Thyroid gland (tissue), 4 donors: ENCODE results near the gene HNRNPA0. TPM values are rescaled to one million over a fixed set of nuclear protein-coding genes. Genes with fewer than 3 reads are reported as not detected.
"Not testable (repeated sequence)": the region's sequence is repeated elsewhere in the genome, so short reads cannot be mapped to it uniquely, and the experiment has no call there.

Source experiments
- DNase-seq, 2 donors: peaks; one replicate each; pipeline ENCODE4 v3.0.0-alpha.2; 2019
- H3K27ac ChIP-seq, 3 donors: fragments of 200-600 bp; sonication (generic); 1 replicate in 2 of 3; 2 replicates in 1 of 3; pipeline ENCODE4 v1.5.1; 2016 to 2019; ENCODE audit warnings: mild to moderate bottlenecking in 1 of 3, moderate library complexity in 1 of 3
- H3K27me3 ChIP-seq: fragments of 200-600 bp; sonication (generic); one replicate; pipeline ENCODE4 v1.5.1; 2019
- H3K36me3 ChIP-seq, 2 donors: fragments of 200-600 bp; sonication (generic); one replicate each; pipeline ENCODE4 v1.5.1; 2016 to 2019
- H3K4me1 ChIP-seq, 2 donors: fragments of 200-600 bp; sonication (generic); one replicate each; pipeline ENCODE4 v1.5.1; 2017 to 2019
- H3K4me3 ChIP-seq, 3 donors: fragments of 200-600 bp; sonication (generic); replicated peaks in 1 of 3; 1 replicate in 2 of 3; 2 replicates in 1 of 3; pipeline ENCODE4 v1.5.1; 2016; ENCODE audit warnings: mild to moderate bottlenecking in 1 of 3
- H3K9me3 ChIP-seq: fragments of 200-600 bp; sonication (generic); one replicate; pipeline ENCODE4 v1.5.1; 2017
- CTCF ChIP-seq, 6 experiments: fragments of 200-600 bp in 3 of 6; fragments of 450-650 bp in 3 of 6; sonication (generic) in 3 of 6; IDR thresholded peaks; one replicate each; pipeline ENCODE4 v1.5.1; 2016 to 2019; ENCODE audit warnings: antibody characterized with exemption in 6 of 6, mild to moderate bottlenecking in 2 of 6, inconsistent platforms in 1 of 6, moderate library complexity in 1 of 6
- POLR2A ChIP-seq, 2 donors: fragments of 450-650 bp; IDR thresholded peaks; one replicate each; pipeline ENCODE4 v1.6.1; 2017; ENCODE audit warnings: antibody characterized with exemption in 2 of 2, mild to moderate bottlenecking in 2 of 2, moderate library complexity in 1 of 2
- WGBS, 2 donors: methylation state at CpG; one replicate each; pipeline ENCODE4 v1.1.5; 2017; 5-methylcytosine and 5-hydroxymethylcytosine counted together
- intact Hi-C: fragments of 100-400 bp; cut with DNase I; formaldehyde crosslinking; loops from one replicate; pipeline ENCODE4 v1.15.1; 2023
- total RNA-seq, 4 donors: library from RNA; depleted of rRNA; stranded (reverse); fragments of >200 nt; gene quantifications; one replicate each; pipeline ENCODE4 v1.2.3, GENCODE V29; 2016

Gene HNRNPA0
- total RNA-seq, 4 donors from 2014 or later: 10.6 to 14.1 (median 12.4) TPM

- 95 to 96% methylated on average over 2 of the region's 2 CpGs for WGBS, 2 donors
- Histone ChIP-seq H3K9me3 (no peaks in the 10 kb centered on the region), H3K4me3 (no peak overlapping the region), H3K27ac (no peak overlapping the region), H3K36me3 (no peaks in the 10 kb centered on the region), H3K27me3 (no peaks in the 10 kb centered on the region), H3K4me1 (no peaks in the 10 kb centered on the region)
- intact Hi-C loops: no loop called here
- DNase-seq: no peak
- no peak for TF ChIP-seq POLR2A (IDR thresholded peaks at IDR 0.05)
- no peak for TF ChIP-seq CTCF (IDR thresholded peaks at IDR 0.05)
Observed at GRCh38 chr5:137782055-137782454, 27.9 kb upstream of the HNRNPA0 start.

GRCh38 chr5:137778772-137779564 is 24.8 kb upstream of the HNRNPA0 start:
- Histone ChIP-seq H3K4me3 (no peak overlapping the region), H3K36me3 (no peaks in the 10 kb centered on the region), H3K4me1 (no peaks in the 10 kb centered on the region), H3K27ac (no peak overlapping the region), H3K27me3 (no peaks in the 10 kb centered on the region), H3K9me3 (no peaks in the 10 kb centered on the region)
- WGBS, 2 donors: 50 to 63% methylated on average over 2 of the region's 2 CpGs
- no peak for TF ChIP-seq POLR2A (IDR thresholded peaks at IDR 0.05)
- peak; percentile 29 to 85 (median 60) for TF ChIP-seq CTCF (IDR thresholded peaks at IDR 0.05)
- intact Hi-C loops: no loop called here
- no peak for DNase-seq

- intact Hi-C loops: not testable (repeated sequence)
- WGBS, 2 donors: 95 to 97% methylated on average over 5 of the region's 5 CpGs
Observed at GRCh38 chr5:137767937-137768336, 13.8 kb upstream of the HNRNPA0 start.

GRCh38 chr5:137761566-137761965 is 7.4 kb upstream of the HNRNPA0 start:
- 90 to 94% methylated on average over 3 of the region's 3 CpGs for WGBS, 2 donors
- TF ChIP-seq POLR2A (IDR thresholded peaks at IDR 0.05) (no peak), CTCF (IDR thresholded peaks at IDR 0.05) (no peak)
- no peaks in the 10 kb centered on the region for H3K4me1 ChIP-seq
- DNase-seq: no peak
- H3K4me3 ChIP-seq: no peak overlapping the region
- intact Hi-C loops: no loop called here
- H3K9me3 ChIP-seq: no peaks in the 10 kb centered on the region
- no peak overlapping the region for H3K27ac ChIP-seq
- no peaks in the 10 kb centered on the region for H3K27me3 ChIP-seq
- no peaks in the 10 kb centered on the region for H3K36me3 ChIP-seq

More at GRCh38 chr5:137767937-137768336, 13.8 kb upstream of the HNRNPA0 start:
- not testable (repeated sequence) for H3K27me3 ChIP-seq, H3K36me3 ChIP-seq, H3K27ac ChIP-seq, DNase-seq, H3K4me1 ChIP-seq, H3K4me3 ChIP-seq, H3K9me3 ChIP-seq

GRCh38 chr5:137760719-137761516 is 6.8 kb upstream of the HNRNPA0 start:
- DNase-seq: no peak
- H3K27ac ChIP-seq: no peak overlapping the region
- H3K27me3 ChIP-seq: no peaks in the 10 kb centered on the region
- H3K36me3 ChIP-seq: no peaks in the 10 kb centered on the region
- H3K9me3 ChIP-seq: no peaks in the 10 kb centered on the region
- intact Hi-C loops: no loop called here
- WGBS, 2 donors: 86 to 87% methylated on average over 7 of the region's 7 CpGs
- H3K4me3 ChIP-seq: no peak overlapping the region
- H3K4me1 ChIP-seq: no peaks in the 10 kb centered on the region
- TF ChIP-seq POLR2A (IDR thresholded peaks at IDR 0.05): no peak
- TF ChIP-seq CTCF (IDR thresholded peaks at IDR 0.05): no peak
